ENCODE results near the gene CDKAL1.

- no peak for TF ChIP-seq CTCF (IDR thresholded peaks at IDR 0.05; ENCODE audit: poor library complexity)
- TF ChIP-seq EZH2phosphoT487 (IDR thresholded peaks at IDR 0.05; ENCODE audit: low read depth, severe bottlenecking, unreplicated experiment) = no peak
- no peak for TF ChIP-seq EZH2 (IDR thresholded peaks at IDR 0.05; ENCODE audit: borderline replicate concordance)
Observed at GRCh38 chr6:20805021-20805420, 270.8 kb downstream of the CDKAL1 start.

All from hepatocyte (in vitro differentiated cells).